ENCODE results near the gene GPC6.

GRCh38 chr13:93834051-93834450 lies 607.4 kb downstream of the GPC6 start:
- no peak for TF ChIP-seq CTCF (IDR thresholded peaks at IDR 0.05)
- TF ChIP-seq POLR2A (IDR thresholded peaks at IDR 0.05): no peak

Data from uterus (tissue), 2 donors.